GM12872 (cell line): ENCODE results near the gene BUD23.

Experiments used
- CTCF ChIP-seq: IDR thresholded peaks from 3 replicates; pipeline ENCODE4 v1.5.1; 2011; ENCODE audit warnings: low read depth, mild to moderate bottlenecking, low read length, moderate library complexity; ENCODE audit not compliant: insufficient read depth

BUD23 gene

GRCh38 chr7:73703757-73704639 is 20.6 kb downstream of the BUD23 start:
- no peak for TF ChIP-seq CTCF

DNA sequence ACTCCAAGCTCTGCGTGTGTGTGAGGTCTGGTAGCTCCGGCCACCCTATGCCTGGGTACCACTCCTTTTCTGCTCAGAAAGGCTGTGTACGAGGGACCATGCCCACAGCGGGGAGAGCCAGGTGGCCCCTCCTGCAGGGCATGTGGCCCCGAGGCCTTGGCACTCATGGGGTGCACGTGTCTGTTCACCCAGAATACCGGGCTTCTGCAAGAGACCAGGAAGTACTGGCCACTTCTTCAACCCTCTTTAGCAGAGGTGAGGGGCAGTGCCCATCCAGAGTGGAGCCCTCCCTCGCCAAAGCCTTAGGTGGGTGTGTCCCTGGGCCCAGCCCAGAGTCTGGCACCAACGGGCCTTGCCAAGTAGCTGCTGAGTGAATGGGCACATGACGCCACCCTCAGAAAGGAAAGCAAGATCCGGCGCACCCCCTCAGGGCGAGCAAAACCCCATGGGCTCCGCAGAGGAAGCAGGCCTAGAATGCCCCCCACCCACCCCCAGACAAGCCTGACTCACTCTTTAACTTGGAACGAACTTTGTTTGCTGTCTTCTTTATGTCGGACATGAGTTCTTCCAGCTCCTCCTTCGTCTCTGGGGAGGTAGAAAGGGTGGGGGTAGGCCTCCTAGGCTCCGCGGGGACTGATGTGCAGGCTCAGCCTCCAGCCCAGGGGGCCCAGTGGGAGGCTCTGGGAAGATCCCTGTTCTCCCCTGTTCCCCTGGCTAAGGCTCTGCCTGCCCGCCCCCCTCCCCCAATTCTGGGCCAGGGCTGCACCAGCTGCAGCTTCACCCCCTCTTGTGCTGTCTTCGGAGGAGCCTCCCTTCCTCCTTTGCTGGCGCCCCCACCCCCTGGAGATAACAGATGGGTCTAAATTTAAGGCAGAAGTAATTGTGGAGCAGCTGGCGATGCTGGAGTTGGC is 21.5 kb downstream of the BUD23 start:
- TF ChIP-seq CTCF: no peak

- no peak for TF ChIP-seq CTCF
Measured at GRCh38 chr7:73705551-73705920, 22.1 kb downstream of the BUD23 start.

DNA sequence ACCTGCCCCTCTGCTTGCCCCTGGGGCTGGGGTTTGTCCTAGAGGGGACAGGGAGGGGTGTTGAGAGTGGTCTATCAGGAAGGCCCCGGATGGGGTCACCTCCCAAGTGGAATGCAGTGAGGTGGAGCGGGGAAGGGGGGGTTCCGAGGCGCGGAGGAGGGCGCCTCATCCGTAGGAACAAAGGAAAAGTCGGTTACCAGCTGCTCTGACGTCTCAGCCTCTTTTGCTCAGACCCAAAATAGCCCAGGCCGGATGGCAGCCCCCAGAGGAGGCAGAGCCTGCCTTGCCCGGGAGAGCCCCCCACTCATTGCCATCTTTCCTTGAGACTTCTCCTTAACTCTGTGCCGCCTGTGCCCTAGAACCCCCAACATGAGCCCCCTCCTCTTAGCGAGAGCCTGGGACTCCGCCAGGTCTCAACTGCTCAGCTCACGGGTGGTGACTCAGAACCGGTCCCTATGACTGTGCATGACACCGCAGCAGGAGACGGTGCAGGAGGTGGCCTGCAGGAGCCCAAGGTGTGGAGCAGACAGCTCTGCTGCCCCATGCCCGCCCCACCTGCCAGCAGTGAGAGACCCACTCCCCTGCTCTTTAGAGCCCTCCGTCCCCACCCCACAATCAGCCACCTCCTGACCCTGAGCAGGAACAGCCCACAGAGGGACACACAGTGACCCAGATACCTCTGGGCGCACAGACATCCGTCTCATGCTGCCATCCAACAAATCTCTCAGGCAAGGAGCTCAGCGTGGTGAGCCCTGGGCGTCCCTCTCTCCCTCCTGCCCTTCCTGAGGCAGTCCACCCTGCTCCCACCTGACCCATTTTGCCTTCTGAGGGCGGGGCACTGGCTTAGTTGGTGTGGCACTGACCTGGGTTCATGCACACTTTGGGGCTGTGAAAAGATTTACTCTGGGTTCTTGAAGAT is 23.0 kb downstream of the BUD23 start:
- TF ChIP-seq CTCF: no peak

DNA sequence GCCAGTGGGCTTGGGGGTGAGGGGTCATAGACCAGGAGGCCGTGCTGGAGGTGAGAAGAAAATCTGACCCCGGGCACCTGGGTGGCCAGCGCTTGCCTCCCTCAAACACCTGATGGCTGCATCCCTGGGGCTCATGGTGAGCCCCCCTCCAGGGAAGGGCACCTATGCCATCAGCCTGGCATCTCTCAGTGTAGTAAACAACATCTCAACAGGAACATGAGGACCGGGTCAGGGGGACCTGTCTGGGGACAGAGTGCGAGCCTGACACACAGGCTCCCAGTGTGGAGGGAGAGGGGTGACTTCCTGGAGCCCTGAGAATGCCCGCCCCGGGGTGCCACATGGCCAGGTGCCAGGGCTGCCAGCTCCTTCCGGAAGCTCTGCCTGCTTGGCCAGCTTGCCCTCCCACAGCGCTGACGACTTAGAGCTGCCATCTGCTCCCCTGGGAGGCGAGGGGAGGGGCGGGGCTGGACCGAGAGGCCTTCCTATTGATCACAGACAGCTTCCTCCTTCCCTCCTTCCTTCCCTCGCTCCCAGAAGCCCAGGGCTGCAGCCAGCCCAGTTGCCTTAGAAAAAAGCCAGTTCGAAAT is 23.7 kb downstream of the BUD23 start:
- TF ChIP-seq CTCF: no peak

GRCh38 chr7:73708961-73709549 is 25.7 kb downstream of the BUD23 start:
- no peak for TF ChIP-seq CTCF
